Measurements from ENCODE around the gene PDAP1.
"Not testable (repeated sequence)": the region's sequence is repeated elsewhere in the genome, so short reads cannot be mapped to it uniquely, and the experiment has no call there.

PDAP1 gene

DNA sequence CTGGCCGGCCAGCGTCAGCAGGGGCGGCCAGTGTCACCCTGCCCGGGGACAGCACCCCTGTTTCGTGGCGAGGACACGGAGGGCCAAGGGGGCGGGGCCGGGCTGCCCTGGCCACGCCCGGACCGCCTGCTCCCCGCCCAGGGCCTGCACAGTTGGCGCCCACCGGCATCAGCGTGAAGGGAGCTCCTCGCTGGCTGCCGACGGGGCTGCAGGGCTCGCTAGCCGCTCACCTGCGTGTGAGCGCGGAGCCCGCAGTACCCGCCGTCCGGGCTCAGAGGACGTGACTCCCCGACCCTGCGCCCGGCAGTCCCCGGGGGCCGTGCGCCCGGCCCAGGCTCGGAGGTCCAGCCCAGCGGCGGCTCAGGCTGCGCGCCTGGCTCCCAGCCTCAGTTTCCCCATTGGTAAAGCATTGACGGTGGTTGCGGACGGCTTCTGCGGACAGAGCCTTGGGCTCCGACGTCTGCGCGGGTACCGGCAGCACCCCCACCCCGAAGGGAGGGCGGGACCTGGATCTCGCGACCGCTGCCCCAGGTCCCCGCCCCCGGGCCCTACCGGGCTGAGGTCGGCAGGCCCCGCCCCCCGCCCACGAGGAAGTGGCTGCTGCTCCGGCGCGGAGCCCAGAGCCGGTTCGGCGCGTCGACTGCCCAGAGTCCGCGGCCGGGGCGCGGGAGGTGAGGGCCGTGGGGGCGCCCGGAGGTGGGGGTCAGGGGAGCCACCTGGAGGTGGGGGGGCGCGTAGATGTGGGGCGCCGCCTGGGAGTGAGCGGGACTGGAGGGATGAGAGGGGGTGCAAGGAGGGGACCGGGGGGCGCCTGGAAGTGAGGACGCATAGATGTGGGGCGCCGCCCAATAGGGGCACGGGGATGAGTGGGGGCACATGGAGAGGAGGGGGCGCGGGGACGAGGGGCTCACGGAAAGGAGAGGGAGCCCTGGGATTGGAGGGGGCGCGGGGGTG, 34.0 kb downstream of the PDAP1 start, which contains the start of gene ARPC1B:
Gene ARPC1B, plus strand, starts transcription at position 620 of the 954 bp plus-strand sequence. CDS start 10,985 bp downstream, outside the sequence.
- peak; percentile 84 for DNase-seq

DNA sequence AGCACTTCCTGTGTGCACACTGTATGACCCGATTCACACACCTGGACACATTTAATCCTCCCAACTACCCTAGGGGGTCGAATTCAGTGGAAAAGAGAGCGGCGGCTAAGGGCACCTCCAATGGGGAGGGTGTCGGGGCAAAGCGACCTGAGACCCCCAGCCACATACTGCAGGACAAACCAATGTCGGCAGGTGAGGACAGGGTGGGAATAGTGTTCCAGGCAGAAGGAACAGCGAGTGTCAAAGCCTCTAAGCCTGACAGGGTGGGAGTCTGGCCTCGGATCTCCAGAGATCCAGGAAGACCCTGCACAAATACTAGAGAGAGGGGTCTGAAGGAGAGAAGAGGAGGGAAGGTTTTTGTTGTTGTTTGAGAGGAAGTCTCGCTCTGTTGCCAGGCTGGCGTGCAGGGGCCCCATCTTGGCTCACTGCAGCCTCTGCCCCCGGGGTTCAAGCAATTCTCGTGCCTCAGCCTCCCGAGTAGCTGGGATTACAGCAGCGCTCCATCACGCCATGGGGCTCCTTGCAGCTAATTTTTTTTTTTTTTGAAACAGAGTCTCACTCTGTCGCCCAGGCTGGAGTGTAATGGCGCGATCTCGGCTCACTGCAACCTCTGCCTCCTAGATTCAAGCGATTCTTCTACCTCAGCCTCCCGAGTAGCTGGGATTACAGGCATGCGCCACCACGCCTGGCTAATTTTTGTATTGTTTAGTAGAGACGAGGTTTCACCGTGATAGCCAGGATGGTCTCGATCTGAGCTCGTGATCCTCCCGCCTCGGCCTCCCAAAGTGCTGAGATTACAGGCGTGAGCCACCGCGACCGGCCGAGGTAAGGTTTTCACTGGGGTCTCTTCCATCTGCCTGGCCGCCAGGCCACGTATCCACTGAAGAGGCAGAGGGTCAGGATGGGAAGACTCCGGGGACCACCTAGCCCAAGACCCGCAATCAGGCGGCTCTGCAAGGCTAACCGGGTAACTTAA, 35.0 kb downstream of the PDAP1 start:
- DNase-seq, result no peak

DNA sequence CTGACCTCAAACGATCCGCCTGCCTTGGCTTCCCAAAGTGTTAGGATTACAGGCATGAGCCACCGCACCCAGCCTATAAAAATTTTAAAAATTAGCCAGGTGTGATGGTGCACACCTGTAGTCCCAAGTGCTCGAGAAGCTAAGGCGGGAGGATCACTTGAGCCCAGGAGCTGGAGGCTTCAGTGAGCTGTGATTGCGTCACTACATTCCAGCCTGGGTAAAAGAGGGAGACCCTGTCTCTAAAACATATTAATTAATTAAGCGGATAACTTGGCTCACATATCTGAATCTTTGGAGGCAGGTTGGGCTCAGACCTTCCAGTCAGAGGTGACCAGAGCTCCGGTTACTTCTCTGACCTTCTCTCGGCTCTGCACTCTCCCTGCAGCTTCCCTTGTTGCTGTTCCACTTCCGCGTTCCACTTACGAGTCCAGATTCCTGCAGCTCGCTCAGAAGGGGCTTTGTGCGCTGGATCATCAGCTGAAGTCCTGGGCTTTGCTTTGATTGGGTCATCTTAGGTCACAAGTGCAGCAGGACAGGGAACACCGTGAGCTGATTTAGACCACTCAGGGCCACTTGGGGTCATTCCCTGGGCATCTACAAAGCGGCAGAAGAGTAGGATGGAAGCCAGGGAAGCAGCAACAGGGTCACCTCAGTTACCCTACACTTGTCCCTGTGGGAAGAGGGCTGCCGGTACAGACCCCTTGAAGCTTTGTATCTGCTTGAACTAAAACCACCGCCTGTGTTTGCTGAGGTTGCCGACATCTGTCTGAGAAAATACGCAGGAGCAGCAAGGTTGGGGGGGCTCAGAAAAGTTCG, 35.9 kb downstream of the PDAP1 start:
- peak; percentile 25 for DNase-seq

DNA sequence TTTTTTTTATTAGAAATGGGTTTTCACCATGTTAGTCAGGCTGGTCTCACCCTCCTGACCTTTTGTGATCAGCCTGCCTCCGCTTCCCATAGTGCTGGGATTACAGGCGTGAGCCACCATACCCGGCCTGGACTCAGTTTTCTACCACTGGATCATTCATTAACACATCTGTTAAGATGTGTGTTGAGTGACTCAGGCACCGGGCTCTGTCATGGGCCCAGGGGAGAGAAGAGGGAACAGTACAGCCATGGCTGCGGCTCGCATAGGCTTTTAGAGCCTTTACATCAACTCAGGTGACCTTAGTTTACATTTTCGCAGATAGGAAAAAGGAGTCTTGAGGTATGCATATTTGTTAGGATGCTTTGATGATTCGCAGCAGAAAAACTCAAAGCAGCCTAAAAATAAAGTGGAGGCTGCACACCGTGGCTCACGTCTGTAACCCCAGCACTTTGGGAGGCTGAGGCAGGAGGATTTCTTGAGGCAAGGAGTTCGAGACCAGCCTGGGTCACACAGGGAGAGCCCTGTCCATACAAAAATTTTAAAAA, 36.9 kb downstream of the PDAP1 start:
- no peak for DNase-seq

DNA sequence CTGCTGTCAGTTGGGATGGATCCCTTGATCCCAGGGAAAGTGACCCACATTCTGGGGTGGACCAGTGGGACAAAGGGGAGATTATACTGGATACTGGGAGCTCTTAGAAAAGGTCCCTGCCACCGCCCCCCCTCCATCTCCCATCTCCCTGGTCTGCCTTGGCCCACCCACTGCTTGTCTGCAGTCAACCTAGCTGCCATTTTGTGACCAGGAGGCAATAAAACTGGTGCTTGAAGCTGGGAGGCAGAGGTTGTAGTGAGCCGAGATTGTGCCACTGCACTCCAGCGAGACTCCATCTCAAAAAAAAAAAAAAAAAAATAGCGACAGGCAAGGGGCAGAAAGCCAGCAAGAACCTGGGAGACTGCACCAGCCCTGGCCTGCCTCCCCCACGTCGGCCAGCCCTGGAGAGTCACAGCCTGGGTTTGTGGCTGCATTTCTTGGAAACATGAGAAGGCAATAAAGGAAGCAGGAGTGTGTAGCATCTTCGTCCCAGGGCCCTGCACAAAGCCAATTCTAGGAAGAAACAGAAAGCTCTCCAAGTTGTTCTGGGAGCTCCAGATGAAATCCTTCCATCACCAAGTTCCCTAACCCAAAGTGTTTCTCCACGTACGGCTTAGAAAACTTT, 38.5 kb downstream of the PDAP1 start:
- no peak for DNase-seq

DNA sequence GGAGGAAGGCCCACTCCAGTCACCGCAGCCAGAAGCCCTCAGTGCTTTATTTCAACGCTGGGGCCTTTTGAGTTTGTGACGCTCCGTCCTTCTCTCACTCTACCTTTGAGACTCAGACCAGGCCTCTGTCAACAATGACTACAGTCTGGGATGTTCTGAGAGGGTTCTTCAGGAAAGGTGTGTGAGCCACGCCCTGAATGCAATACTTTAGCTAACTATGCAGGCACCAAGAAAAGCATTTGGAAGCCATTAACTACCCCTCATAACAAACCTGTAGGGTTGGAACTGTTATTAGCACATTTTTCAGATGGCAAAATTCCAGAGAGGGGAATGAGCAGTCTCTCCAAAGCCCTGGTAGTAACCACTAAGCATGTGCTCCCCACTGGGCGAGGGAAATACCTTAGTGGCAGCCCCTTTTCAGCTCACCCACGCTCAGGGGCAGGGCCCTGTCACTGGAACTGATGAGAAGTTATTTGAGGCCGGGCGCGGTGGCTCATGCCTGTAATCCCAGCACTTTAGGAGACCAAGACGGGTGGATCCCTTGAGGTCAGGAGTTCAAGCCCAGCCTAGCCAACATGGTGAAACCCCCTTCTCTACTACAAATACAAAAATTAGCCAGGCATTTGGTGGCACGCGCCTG, 39.5 kb downstream of the PDAP1 start:
- no peak for DNase-seq

DNA sequence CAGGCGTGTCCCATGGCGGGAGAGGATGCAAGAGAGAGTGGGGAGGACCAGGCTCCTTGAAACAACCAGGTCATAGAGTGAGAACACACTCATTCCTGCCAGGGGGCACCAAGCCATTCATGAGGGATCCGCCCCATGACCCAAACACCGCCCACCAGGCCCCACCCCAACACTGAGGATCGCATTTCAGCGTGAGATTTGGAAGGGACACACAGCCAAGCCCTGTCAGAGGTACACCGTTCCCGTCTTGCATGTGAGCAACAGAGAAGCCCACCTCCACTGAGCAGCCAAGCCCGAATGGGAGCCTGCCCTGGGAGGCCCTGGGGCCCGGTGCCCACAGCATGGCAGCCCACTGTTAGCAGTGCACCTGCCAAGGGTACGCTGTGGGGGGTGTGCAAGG, 41.8 kb downstream of the PDAP1 start:
- DNase-seq, result no peak

DNA sequence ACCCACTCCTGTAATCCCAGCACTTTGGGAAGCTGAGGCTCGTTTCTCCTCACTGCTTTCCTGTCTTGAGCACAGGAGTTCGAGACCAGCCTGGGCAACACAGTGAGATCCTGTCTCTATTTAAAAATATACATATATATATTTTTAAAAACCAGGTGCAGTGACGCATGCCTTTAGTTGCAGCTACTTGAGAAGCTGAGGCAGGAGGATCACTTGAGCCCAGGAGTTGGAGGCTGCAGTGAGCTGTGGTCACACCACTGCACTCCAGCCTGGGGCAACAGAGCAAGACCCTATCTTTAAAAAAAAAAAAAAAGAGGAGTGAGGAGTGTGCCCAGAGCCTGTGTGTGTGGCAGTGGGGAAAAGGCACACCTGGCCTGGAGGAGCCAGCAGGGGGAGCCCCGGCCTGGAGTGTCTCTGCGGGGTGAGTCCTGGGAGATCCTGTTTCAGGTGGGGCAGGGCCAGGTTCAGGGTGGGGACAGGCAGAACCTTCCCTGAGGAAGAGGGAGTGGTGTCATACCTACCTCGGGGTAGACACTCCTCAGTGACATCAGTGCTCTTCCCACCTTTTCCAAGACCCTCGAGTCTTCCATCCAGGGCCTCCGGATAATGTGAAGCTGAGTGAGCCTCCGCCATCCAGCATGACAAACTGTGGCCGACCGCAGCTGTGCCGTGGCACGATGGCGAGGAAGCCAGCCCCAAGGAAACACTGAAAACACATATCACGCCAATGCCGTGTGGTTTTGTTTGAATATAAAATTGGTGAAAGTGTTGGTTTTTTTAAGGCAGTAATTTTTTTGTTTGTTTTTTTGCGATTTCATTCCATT, 42.9 kb downstream of the PDAP1 start:
- no peak for DNase-seq

DNA sequence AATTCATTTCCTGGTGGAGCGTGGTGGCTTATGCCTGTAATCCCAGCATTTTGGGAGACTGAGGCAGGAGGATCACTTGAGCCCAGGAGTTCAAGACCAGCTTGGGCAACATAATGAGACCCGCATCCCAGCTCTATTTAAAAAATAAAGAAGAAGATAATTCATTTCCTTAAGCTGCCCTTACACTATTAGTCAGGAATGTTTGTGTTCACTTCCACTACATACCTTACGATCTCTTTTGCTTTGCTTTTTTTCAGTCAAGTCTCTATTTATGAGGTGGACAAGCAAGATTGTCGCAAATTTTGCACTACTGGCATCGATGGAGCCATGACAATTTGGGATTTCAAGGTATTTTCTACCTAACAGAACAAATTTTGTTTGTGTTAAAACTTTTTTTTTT, 45.1 kb downstream of the PDAP1 start:
- no peak for DNase-seq

DNA sequence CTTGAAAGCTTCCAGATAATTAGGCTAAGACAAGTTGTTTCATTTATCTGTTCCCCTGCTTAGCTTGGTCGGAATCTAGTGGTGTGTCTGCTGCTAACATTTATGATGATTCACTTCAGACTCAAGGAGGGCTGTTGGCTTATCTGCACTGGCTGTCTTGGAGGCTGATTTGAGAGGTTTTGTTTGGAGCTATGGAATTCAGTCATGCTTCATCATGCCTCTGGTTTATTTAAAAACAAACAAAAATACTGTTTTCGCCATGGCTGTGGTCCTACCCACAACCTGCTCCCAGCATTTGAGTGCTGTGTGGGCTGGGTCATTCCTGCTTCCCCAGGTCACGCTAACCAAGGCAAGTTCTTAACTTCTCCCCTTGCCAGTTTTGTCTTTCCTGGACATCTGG, 45.6 kb downstream of the PDAP1 start:
- no peak for DNase-seq

DNA sequence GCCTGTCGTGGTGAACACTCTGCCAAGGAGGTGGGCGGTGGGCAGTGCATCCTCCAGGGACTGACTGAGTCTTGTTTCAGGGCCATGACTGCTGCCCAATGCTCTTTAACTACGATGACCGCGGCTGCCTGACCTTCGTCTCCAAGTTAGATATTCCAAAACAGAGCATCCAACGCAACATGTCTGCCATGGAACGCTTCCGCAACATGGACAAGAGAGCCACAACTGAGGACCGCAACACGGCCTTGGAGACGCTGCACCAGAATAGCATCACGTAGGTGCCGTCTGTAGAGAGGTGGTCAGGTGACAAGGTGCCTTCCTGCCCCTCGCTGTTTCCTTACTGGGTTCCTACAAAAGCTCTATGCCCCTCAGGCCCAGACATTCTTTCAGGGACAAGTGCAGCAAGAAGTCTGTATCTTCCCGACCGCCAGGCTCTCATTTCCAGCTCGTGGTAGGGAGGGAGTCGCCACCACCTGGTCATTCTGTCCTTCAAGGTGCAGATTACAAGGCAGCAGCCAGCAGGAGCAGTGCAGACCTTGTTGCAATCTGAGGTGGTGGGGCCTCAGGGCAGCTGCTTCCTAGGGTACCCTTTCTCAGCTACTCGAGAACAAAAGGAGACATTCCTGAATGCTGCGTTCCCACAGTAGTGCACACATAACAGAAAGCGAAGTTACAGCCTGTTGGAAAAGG, 48.8 kb downstream of the PDAP1 start:
- DNase-seq, result no peak

DNA sequence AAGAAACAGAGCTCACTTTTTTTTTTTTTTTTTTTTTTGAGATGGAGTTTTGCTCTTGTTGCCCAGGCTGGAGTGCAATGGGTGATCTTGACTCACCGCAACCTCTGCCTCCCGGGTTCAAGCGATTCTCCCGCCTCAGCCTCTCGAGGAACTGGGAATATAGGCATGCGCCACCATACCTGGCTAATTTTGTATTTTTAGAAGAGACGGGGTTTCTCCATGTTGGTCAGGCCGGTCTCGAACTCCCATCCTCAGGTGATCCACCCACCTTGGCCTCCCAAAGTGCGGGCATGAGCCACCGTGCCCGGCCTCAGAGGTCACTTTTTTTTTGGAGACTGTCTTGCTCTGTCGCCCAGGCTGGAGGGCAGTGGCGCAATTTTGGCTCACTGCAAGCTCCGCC, 49.9 kb downstream of the PDAP1 start:
- DNase-seq, result not testable (repeated sequence)

DNA sequence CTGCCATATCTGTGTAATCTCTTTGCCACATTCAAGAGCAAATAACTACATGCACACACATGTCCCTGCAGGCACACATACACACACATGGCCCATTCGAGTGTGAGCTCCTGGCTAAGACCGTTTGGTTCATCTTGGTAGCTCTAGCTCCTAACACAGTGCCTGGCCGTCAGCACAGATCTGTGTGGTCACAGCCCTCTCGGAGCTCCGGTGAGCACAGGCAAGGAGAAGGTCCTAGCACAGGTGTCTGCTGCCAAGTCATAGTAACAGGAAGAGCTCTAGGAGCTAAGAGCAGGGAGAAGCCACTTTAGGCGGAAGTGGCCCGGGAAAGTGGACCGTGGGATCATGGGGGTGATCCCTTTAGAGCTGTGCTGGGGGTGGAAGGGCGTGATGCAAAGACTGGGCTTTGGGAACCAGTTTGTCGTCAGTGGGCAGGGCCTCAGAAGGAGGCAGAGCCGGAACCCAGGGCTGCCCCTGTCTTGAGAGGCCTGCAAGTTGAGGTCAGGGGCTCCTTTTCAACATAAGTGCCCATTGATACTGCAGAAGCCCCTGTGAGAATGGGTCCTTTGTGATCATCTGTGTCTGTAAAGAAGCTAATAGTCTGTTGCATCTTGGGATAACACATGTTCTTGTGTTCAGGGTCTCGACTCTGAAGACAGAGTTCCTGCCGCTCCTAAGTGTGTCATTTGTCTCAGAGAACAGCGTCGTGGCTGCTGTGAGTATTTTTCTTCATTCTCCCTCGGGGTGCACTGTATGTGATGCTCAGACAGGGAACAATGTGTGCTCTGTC, 50.5 kb downstream of the PDAP1 start:
- no peak for DNase-seq

DNA sequence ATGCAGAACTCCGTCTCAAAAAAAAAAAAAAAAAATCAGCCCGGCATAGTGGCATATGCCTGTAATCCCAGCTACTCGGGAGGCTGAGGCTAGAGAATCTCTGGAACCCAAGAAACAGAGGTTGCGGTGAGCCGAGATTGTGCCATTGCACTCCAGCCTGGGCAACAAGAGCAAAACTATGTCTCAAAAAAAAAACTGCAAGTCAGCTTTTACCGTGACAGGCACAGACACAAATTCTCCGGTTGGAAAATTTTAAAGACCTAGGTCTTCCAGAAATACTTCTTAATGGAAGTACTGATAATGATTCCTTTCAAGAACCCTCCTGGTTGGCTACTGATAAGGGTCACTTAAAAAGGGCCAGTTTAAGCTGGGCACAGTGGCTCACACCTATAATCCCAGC, 53.3 kb downstream of the PDAP1 start:
- DNase-seq, result no peak

DNA sequence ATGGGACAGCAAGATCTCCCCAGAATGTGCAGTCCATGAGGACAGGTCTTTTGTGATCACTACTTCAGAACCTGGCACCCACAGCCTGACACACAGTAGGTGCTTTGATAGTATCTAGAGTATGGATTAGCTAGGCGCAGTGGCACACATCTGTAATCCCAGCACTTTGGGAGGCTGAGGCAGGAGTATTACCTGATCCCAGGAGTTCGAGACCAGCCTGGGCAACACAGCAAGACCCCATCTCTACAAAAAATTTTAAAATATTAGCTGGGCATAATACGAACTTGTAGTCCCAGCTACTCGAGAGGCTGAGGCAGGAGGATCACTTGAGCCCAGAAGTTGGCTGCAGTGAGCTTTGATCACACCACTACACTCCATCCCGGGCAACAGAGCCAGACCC, 56.1 kb downstream of the PDAP1 start:
- no peak for DNase-seq

DNA sequence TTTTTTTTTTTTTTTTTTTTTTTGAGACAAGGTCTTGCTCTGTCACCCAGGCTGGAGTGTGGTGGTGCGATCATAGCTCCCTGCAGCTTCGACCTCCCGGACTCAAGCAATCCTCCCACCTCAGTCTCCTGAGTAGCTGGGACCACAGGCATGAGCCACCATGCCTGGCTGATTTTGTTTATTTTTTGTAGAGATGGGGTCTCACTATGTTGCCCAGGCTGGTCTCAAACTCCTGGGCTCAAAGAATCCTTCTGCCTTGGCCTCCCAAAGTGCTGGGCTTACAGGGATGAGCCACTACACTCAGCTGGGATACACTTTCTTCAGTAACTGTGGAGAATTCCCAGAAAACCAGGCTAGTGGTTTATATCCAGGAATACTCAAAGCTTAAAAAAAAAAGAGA, 57.8 kb downstream of the PDAP1 start:
- not testable (repeated sequence) for DNase-seq

Measured in NCI-H774 (cell line).